Measurements from ENCODE around the gene SMG5.

SMG5 gene

GRCh38 chr1:156284757-156285156 is 2.1 kb upstream of the SMG5 start:
- Histone ChIP-seq H3K4me3 (ENCODE audit: low read depth, low read length) (no peak overlapping the region), H3K27me3 (ENCODE audit: insufficient read depth, low read depth, severe bottlenecking) (no peaks in the 10 kb centered on the region), H3K27ac (no peak overlapping the region), H3K36me3 (peaks cover 38% of the 10 kb centered on the region), H3K9me3 (ENCODE audit: severe bottlenecking) (no peaks in the 10 kb centered on the region)
- no peak for DNase-seq
- TF ChIP-seq CTCF (IDR thresholded peaks at IDR 0.05; ENCODE audit: low read depth, low read length): no peak

- DNase-seq: no peak
- no peak for TF ChIP-seq CTCF (IDR thresholded peaks at IDR 0.05; ENCODE audit: low read depth, low read length)
- no peaks in the 10 kb centered on the region for H3K9me3 ChIP-seq (ENCODE audit: severe bottlenecking)
- H3K4me3 ChIP-seq (ENCODE audit: low read depth, low read length): peak within 1 kb of the TSS; percentile 81
- H3K27me3 ChIP-seq (ENCODE audit: insufficient read depth, low read depth, severe bottlenecking): no peaks in the 10 kb centered on the region
- peak within 1 kb of the TSS; percentile 98 for H3K27ac ChIP-seq
- H3K36me3 ChIP-seq: peaks cover 40% of the 10 kb centered on the region
Measured at GRCh38 chr1:156284112-156284511, 1.5 kb upstream of the SMG5 start, which contains the start of gene TMEM79. Gene TMEM79 (plus strand): TSS chr1:156284325. CDS start chr1:156285227, 902 bp downstream.

- H3K27ac ChIP-seq: peak overlapping the region; percentile 98
Measured at GRCh38 chr1:156283521-156283920, 896 bp upstream of the SMG5 start.

GRCh38 chr1:156281693-156282478 is 739 bp downstream of the SMG5 start:
- Histone ChIP-seq H3K27ac (peak overlapping the region; percentile 98), H3K27me3 (ENCODE audit: insufficient read depth, low read depth, severe bottlenecking) (no peaks in the 10 kb centered on the region), H3K9me3 (ENCODE audit: severe bottlenecking) (no peaks in the 10 kb centered on the region), H3K36me3 (peaks cover 54% of the 10 kb centered on the region), H3K4me3 (ENCODE audit: low read depth, low read length) (peak overlapping the region; percentile 81)
- no peak for TF ChIP-seq CTCF (IDR thresholded peaks at IDR 0.05; ENCODE audit: low read depth, low read length)
- no peak for DNase-seq

More at GRCh38 chr1:156283521-156283920, 896 bp upstream of the SMG5 start:
- H3K36me3 ChIP-seq: peaks cover 39% of the 10 kb centered on the region
- H3K4me3 ChIP-seq (ENCODE audit: low read depth, low read length): peak overlapping the region; percentile 81
- no peaks in the 10 kb centered on the region for H3K27me3 ChIP-seq (ENCODE audit: insufficient read depth, low read depth, severe bottlenecking)
- no peak for TF ChIP-seq CTCF (IDR thresholded peaks at IDR 0.05; ENCODE audit: low read depth, low read length)
- DNase-seq: no peak
- no peaks in the 10 kb centered on the region for H3K9me3 ChIP-seq (ENCODE audit: severe bottlenecking)

GRCh38 chr1:156281281-156281680 is 1.3 kb downstream of the SMG5 start:
- Histone ChIP-seq H3K27ac (no peak overlapping the region), H3K27me3 (ENCODE audit: insufficient read depth, low read depth, severe bottlenecking) (no peaks in the 10 kb centered on the region), H3K9me3 (ENCODE audit: severe bottlenecking) (no peaks in the 10 kb centered on the region), H3K4me3 (ENCODE audit: low read depth, low read length) (peak overlapping the region; percentile 81), H3K36me3 (peaks cover 57% of the 10 kb centered on the region)
- TF ChIP-seq CTCF (IDR thresholded peaks at IDR 0.05; ENCODE audit: low read depth, low read length): no peak
- DNase-seq: no peak
